ENCODE data around the gene SPON2.
A peak's percentile ranks its signal among the peaks of the same experiment; 100 is the strongest.
"Not testable (repeated sequence)": the region's sequence is repeated elsewhere in the genome, so short reads cannot be mapped to it uniquely, and the experiment has no call there.

SPON2 gene

GRCh38 chr4:1139860-1140259 lies 32.5 kb downstream of the SPON2 start:
- DNase-seq, result no peak

GRCh38 chr4:1137850-1138249 lies 34.5 kb downstream of the SPON2 start:
- no peak for DNase-seq

DNA sequence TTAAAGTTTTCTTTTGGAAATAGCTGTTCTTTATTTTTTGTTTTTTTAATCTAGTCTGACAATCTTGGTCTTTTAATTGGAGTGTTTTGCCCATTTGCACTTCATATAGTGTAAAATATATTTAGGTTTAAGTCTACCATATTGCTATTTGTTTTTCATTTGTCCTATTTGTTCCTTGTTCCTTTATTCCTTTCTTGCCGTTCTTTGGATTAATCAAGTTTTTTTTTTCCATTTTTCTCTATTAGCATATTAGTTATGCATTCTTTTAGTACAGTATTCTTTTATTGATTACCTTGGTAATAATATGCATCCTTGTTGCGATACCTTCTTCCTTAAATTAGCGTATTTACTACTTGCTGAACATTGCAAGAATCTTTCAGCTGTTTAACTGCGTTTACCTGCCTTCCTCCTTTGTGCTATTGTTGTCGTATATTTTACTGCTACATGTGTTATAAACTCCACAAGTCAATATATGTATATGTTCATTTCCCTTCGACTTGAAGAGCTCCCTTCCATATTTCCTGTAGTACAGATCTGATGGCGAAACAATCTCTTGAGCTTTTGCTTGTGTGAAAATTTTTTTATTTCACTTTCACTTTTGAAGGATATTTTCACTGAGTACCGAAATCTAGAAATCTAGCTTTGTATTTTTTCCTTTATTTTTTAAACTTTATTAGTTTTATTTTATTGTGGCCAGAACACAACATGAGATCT lies 35.2 kb downstream of the SPON2 start:
- no peak for DNase-seq

DNA sequence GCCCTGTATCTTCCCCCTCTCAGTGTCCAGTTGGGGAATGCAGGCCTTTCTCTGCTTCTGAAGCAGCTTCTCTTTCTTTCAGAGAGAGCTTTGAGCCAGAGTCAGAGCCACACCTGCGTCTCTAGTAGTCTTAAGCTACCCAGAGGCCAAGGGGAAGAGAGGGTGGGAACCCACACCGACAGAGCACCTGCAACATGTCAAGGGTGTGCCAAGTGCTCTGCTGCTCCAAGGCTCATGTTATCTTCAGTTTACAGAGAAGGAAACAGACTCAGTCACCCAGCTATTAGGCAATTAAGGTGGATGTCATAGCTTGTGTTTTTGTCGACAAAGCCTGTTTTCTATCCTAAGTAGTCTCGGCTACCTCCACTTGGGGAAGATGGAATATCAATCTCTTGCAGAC lies 36.3 kb downstream of the SPON2 start:
- no peak for DNase-seq

DNA sequence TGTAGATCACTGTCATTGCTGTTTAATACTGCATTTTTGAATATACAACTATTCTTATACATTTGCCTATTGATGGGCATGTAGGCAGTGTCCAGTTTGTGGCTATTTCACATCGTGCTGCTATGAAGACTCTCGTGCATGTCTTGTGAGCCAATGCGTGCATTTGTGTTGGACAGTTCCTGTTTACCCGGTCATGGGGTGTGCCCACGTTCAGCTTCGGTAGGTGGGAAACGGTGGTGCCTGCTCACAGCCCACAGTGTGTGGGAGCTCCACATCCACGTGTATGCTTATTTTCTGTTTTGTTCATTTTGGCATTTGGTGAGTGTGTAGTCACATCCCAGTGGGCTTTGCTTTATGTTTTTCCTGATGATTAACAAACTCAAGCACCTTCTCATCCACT lies 39.4 kb downstream of the SPON2 start:
- DNase-seq, result no peak

- peak; percentile 31 for DNase-seq
Measured at GRCh38 chr4:1130316-1131186, 41.8 kb downstream of the SPON2 start.

GRCh38 chr4:1126506-1126905 lies 45.9 kb downstream of the SPON2 start:
- no peak for DNase-seq

DNA sequence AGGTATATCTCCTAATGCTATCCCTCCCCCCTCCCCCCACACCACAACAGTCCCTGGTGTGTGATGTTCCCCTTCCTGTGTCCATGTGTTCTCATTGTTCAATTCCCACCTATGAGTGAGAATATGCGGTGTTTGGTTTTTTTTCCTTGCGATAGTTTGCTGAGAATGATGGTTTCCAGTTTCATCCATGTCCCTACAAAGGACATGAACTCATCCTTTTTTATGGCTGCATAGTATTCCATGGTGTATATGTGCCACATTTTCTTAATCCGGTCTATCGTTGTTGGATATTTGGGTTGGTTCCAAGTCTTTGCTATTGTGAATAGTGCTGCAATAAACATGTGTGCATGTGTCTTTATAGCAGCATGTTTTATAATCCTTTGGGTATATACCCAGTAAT lies 46.9 kb downstream of the SPON2 start:
- not testable (repeated sequence) for DNase-seq

DNA sequence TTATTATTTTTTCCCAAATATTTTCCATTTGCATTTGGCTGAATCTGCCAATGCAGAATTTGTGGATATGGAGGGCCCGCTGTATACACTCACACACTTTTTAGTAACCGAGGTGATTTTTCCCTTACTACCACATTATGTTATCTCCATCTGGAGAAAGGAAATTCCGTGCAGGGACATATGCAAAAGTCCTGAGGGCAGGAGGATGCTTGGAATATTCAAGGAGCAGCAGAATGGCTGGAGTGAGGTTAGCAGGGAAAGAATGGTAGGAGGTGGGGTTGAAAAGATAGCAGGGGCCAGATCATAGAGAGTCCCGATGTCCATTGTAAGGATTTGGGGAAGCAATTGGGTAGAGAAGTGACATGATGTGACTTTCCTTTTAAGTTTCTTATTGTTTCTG lies 47.6 kb downstream of the SPON2 start:
- no peak for DNase-seq

DNA sequence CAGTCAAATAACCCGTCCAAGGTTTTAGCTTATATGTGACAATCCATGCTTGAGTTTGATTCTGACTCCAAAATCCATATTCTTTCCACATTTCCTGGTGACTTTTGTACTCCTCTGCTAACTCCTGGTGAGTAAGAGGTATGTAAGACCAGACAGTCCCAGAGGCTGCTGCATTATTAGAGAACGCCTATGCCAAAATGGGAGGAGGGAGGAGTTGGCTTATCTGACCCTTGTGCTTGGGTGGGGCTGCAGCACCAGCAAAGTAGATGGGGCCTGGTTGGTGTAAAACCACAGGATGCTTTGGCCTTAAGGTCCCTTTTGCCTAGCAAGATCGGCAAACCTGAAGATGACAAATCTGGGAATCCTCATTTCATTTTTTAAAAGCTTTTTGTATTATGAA lies 49.9 kb downstream of the SPON2 start:
- DNase-seq, result no peak

Measured in NCI-H1092 (cell line).